K562 (cell line): ENCODE measurements around the gene SRRT. TPM values are rescaled to one million over a fixed set of nuclear protein-coding genes. Genes with fewer than 3 reads are reported as not detected.

ENCODE experiments used
- BRCA1 ChIP-seq, 2 experiments: fragments of 450-650 bp in 1 of 2; sonication (generic) in 1 of 2; formaldehyde crosslinking in 1 of 2; IDR thresholded peaks; 2 replicates each; pipeline versions ENCODE4 v1.5.0 to v1.6.1; 2017 to 2020; ENCODE audit warnings: mild to moderate bottlenecking in 1 of 2, missing genetic modification reagents in 1 of 2
- CBX2 ChIP-seq: fragments of 200-600 bp; sonication (generic); IDR thresholded peaks from one replicate; pipeline ENCODE4 v1.6.1; 2012; ENCODE audit warnings: mild to moderate bottlenecking, low read length, inconsistent platforms; ENCODE audit not compliant: insufficient read depth, poor library complexity, severe bottlenecking
- ETV1 ChIP-seq: fragments of 450-650 bp; conservative IDR thresholded peaks from 2 replicates; pipeline ENCODE4 v1.6.1; 2016; ENCODE audit warnings: missing genetic modification characterization, control low read depth, low read depth, missing compliant biosample characterization
- FOXA3 ChIP-seq, 2 experiments: fragments of 450-650 bp in 1 of 2; sonication (generic) in 1 of 2; formaldehyde crosslinking; IDR thresholded peaks in 1 of 2; conservative IDR thresholded peaks in 1 of 2; 2 replicates each; pipeline versions ENCODE4 v1.4.0 to v1.8.0; 2020 to 2022; ENCODE audit warnings: mild to moderate bottlenecking in 2 of 2, missing genetic modification reagents in 1 of 2
- MED1 ChIP-seq: sonication (generic); formaldehyde crosslinking; IDR thresholded peaks from 2 replicates; pipeline ENCODE4 v1.8.1; 2023; ENCODE audit warnings: missing genetic modification reagents, borderline replicate concordance
- MTA3 ChIP-seq: fragments of 450-650 bp; formaldehyde crosslinking; IDR thresholded peaks from 2 replicates; pipeline ENCODE4 v1.6.1; 2017; ENCODE audit warnings: mild to moderate bottlenecking, borderline replicate concordance
- POLR2H ChIP-seq: IDR thresholded peaks from 2 replicates; pipeline ENCODE4 v1.6.1; 2016; ENCODE audit warnings: missing genetic modification characterization, low read depth, mild to moderate bottlenecking, control low read depth, missing compliant biosample characterization, moderate library complexity
- SRSF9 ChIP-seq: fragments of 200-400 bp; formaldehyde crosslinking; IDR thresholded peaks from 2 replicates; pipeline ENCODE4 v1.6.1; 2017; ENCODE audit warnings: low read depth, low read length, borderline replicate concordance
- TBP ChIP-seq: optimal IDR thresholded peaks from 2 replicates; pipeline ENCODE3; 2011; ENCODE audit warnings: low read depth, low read length, improper control_type of control experiment
- TGIF2 ChIP-seq: sonication (generic); formaldehyde crosslinking; IDR thresholded peaks from 2 replicates; pipeline ENCODE4 v1.8.1; 2022; ENCODE audit warnings: mild to moderate bottlenecking, missing genetic modification reagents, moderate library complexity
- ZNF324 ChIP-seq: fragments of 250-450 bp; sonication (Bioruptor Pico); IDR thresholded peaks from 2 replicates; pipeline ENCODE4 v1.4.0; 2020; ENCODE audit warnings: mild to moderate bottlenecking
- ZNF586 ChIP-seq: fragments of 450-650 bp; formaldehyde crosslinking; conservative IDR thresholded peaks from 2 replicates; pipeline ENCODE4 v1.4.0; 2020; ENCODE audit warnings: mild to moderate bottlenecking, moderate library complexity
- ZSCAN29 ChIP-seq: fragments of 450-650 bp; IDR thresholded peaks from 2 replicates; pipeline ENCODE4 v1.6.1; 2017
- polyA plus RNA-seq, 8 experiments: library from polyadenylated mRNA; depleted of rRNA in 4 of 8; stranded (reverse) in 5 of 8; unstranded in 3 of 8; fragments of >200 nt; fragmentation: Nextera tagmentation in 2 of 8; fragmentation: Illumina TruSeq in 1 of 8; extraction: Ambion mirVana in 2 of 8; extraction: Trizol in 1 of 8; gene quantifications; 2 replicates each; pipeline versions ENCODE4 v1.2.1 to v1.2.3, GENCODE V29; 2011 to 2014; ENCODE audit warnings: inconsistent platforms in 1 of 8, missing spikeins in 1 of 8
- total RNA-seq, 7 experiments: library from RNA; depleted of rRNA in 6 of 7; stranded (reverse); fragments of >200 nt in 6 of 7; fragmentation: Illumina TruSeq in 2 of 7; extraction: Trizol in 2 of 7; gene quantifications; 2 replicates each; pipeline versions ENCODE4 v1.2.1 to v1.2.3, GENCODE V29; 2011 to 2021; ENCODE audit warnings: low replicate concordance in 1 of 7
- TF ChIP-seq, protein P1 (sequence below): fragments of 450-650 bp; IDR thresholded peaks from one replicate; pipeline ENCODE4 v1.6.1; 2018; ENCODE audit warnings: mild to moderate bottlenecking, moderate library complexity; ENCODE audit not compliant: partially characterized antibody
- TF ChIP-seq, protein P2 (sequence below): fragments of 200-600 bp; sonication (generic); IDR thresholded peaks from one replicate; pipeline ENCODE4 v1.6.1; 2012; ENCODE audit warnings: mild to moderate bottlenecking, low read depth, low read length, inconsistent platforms

SRRT gene
- total and polyA plus RNA-seq, 9 of the 15 experiments (the other 6 are each of a cell fraction or from before 2014, with no cell fraction given), result 10.3 to 263 (median 84.4) TPM

DNA sequence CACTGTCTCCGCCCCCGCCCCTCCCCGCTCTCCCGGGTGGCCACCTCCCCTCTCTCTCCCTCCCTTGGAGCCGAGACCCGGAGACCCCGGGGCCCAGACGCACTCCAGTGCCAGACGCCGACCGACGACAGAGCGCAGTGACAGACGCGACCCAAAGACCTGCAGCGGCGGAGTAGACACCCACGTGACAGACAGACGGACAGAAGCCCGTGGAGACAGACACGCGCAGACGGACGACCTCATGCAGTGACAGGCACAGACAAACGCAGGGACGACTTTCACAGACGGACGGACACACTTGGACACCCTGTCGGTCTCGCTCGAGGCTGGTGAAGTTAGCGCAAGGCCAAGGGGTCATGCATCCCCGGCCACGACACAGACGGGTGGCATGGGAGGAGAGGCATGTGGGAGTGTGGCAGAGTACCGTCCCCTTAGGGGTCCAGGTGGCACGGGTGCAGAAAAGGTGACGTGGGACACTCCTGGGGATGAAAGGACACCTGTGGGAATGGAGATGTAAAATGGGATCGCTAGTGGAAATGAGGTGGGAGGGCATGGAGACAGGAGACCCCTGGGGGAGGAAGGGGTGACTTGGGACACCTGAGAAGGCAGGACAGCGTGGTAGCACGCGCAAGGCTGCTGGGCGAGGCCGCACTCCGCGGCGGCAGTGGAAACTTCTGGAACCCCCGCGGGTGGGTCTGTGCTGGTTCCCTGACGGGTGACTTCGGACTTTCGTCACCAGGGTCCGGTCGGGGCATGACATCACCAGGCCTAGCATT lies 21.2 kb downstream of the SRRT start (continued):
- TF ChIP-seq FOXA3 (CRISPR knock-in tag; conservative IDR thresholded peaks at IDR 0.05 in 1 of 2, IDR thresholded peaks at IDR 0.05 in 1 of 2) (no peak), CBX2 (no peak), MTA3 (0 out of 2 replicates have a peak, but pooled peaks have one; percentile 32), MED1 (no peak), ZNF586 (CRISPR knock-in tag) (no peak), BRCA1 (IDR thresholded peaks at IDR 0.05) (no peak), BRCA1 (CRISPR knock-in tag; IDR thresholded peaks at IDR 0.05) (no peak), ETV1 (no peak), SRSF9 (no peak), POLR2H (no peak), TGIF2 (CRISPR knock-in tag) (no peak), ZNF324 (CRISPR knock-in tag) (no peak), TBP (peak; percentile 62), ZSCAN29 (0 out of 2 replicates have a peak, but pooled peaks have one; percentile 16)
- TF ChIP-seq, protein P1, sequence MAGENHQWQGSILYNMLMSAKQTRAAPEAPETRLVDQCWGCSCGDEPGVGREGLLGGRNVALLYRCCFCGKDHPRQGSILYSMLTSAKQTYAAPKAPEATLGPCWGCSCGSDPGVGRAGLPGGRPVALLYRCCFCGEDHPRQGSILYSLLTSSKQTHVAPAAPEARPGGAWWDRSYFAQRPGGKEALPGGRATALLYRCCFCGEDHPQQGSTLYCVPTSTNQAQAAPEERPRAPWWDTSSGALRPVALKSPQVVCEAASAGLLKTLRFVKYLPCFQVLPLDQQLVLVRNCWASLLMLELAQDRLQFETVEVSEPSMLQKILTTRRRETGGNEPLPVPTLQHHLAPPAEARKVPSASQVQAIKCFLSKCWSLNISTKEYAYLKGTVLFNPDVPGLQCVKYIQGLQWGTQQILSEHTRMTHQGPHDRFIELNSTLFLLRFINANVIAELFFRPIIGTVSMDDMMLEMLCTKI, result no peak
- TF ChIP-seq, protein P2, sequence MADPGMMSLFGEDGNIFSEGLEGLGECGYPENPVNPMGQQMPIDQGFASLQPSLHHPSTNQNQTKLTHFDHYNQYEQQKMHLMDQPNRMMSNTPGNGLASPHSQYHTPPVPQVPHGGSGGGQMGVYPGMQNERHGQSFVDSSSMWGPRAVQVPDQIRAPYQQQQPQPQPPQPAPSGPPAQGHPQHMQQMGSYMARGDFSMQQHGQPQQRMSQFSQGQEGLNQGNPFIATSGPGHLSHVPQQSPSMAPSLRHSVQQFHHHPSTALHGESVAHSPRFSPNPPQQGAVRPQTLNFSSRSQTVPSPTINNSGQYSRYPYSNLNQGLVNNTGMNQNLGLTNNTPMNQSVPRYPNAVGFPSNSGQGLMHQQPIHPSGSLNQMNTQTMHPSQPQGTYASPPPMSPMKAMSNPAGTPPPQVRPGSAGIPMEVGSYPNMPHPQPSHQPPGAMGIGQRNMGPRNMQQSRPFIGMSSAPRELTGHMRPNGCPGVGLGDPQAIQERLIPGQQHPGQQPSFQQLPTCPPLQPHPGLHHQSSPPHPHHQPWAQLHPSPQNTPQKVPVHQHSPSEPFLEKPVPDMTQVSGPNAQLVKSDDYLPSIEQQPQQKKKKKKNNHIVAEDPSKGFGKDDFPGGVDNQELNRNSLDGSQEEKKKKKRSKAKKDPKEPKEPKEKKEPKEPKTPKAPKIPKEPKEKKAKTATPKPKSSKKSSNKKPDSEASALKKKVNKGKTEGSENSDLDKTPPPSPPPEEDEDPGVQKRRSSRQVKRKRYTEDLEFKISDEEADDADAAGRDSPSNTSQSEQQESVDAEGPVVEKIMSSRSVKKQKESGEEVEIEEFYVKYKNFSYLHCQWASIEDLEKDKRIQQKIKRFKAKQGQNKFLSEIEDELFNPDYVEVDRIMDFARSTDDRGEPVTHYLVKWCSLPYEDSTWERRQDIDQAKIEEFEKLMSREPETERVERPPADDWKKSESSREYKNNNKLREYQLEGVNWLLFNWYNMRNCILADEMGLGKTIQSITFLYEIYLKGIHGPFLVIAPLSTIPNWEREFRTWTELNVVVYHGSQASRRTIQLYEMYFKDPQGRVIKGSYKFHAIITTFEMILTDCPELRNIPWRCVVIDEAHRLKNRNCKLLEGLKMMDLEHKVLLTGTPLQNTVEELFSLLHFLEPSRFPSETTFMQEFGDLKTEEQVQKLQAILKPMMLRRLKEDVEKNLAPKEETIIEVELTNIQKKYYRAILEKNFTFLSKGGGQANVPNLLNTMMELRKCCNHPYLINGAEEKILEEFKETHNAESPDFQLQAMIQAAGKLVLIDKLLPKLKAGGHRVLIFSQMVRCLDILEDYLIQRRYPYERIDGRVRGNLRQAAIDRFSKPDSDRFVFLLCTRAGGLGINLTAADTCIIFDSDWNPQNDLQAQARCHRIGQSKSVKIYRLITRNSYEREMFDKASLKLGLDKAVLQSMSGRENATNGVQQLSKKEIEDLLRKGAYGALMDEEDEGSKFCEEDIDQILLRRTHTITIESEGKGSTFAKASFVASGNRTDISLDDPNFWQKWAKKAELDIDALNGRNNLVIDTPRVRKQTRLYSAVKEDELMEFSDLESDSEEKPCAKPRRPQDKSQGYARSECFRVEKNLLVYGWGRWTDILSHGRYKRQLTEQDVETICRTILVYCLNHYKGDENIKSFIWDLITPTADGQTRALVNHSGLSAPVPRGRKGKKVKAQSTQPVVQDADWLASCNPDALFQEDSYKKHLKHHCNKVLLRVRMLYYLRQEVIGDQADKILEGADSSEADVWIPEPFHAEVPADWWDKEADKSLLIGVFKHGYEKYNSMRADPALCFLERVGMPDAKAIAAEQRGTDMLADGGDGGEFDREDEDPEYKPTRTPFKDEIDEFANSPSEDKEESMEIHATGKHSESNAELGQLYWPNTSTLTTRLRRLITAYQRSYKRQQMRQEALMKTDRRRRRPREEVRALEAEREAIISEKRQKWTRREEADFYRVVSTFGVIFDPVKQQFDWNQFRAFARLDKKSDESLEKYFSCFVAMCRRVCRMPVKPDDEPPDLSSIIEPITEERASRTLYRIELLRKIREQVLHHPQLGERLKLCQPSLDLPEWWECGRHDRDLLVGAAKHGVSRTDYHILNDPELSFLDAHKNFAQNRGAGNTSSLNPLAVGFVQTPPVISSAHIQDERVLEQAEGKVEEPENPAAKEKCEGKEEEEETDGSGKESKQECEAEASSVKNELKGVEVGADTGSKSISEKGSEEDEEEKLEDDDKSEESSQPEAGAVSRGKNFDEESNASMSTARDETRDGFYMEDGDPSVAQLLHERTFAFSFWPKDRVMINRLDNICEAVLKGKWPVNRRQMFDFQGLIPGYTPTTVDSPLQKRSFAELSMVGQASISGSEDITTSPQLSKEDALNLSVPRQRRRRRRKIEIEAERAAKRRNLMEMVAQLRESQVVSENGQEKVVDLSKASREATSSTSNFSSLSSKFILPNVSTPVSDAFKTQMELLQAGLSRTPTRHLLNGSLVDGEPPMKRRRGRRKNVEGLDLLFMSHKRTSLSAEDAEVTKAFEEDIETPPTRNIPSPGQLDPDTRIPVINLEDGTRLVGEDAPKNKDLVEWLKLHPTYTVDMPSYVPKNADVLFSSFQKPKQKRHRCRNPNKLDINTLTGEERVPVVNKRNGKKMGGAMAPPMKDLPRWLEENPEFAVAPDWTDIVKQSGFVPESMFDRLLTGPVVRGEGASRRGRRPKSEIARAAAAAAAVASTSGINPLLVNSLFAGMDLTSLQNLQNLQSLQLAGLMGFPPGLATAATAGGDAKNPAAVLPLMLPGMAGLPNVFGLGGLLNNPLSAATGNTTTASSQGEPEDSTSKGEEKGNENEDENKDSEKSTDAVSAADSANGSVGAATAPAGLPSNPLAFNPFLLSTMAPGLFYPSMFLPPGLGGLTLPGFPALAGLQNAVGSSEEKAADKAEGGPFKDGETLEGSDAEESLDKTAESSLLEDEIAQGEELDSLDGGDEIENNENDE, result no peak
